ENCODE data around the gene SHKBP1. TPM values are rescaled to one million over a fixed set of nuclear protein-coding genes. Genes with fewer than 3 reads are reported as not detected.
"Not testable (repeated sequence)": the region's sequence is repeated elsewhere in the genome, so short reads cannot be mapped to it uniquely, and the experiment has no call there.

The SHKBP1 gene
- total RNA-seq, 1 donor from 2014 or later: 14.8 TPM

- H3K27me3 ChIP-seq (ENCODE audit: low read depth): no peaks in the 10 kb centered on the region
- H3K4me3 ChIP-seq: no peak overlapping the region
- no peaks in the 10 kb centered on the region for H3K9me3 ChIP-seq (replicated peaks)
- TF ChIP-seq CTCF (IDR thresholded peaks at IDR 0.05; ENCODE audit: borderline replicate concordance): no peak
- no peak overlapping the region for H3K27ac ChIP-seq (replicated peaks)
- intact Hi-C loops (cut with micrococcal nuclease): no loop called here
- no peak for DNase-seq
- H3K4me1 ChIP-seq: no peaks in the 10 kb centered on the region
- H3K36me3 ChIP-seq: peaks cover 38% of the 10 kb centered on the region
Measured at GRCh38 chr19:40588110-40588854, 11.6 kb downstream of the SHKBP1 start.

- DNase-seq: no peak
- Histone ChIP-seq H3K27me3 (ENCODE audit: low read depth) (no peaks in the 10 kb centered on the region), H3K4me1 (no peaks in the 10 kb centered on the region), H3K4me3 (no peak overlapping the region), H3K9me3 (replicated peaks) (no peaks in the 10 kb centered on the region), H3K36me3 (peaks cover 31% of the 10 kb centered on the region), H3K27ac (replicated peaks) (no peak overlapping the region)
- TF ChIP-seq CTCF (IDR thresholded peaks at IDR 0.05; ENCODE audit: borderline replicate concordance): no peak
- intact Hi-C loops (cut with micrococcal nuclease): no loop called here
Measured at GRCh38 chr19:40588926-40589569, 12.4 kb downstream of the SHKBP1 start.

- intact Hi-C loops (cut with micrococcal nuclease): no loop called here
- TF ChIP-seq CTCF (IDR thresholded peaks at IDR 0.05; ENCODE audit: borderline replicate concordance): no peak
- Histone ChIP-seq H3K27me3 (ENCODE audit: low read depth) (no peaks in the 10 kb centered on the region), H3K36me3 (peaks cover 26% of the 10 kb centered on the region), H3K27ac (replicated peaks) (no peak overlapping the region), H3K4me3 (no peak overlapping the region), H3K4me1 (no peaks in the 10 kb centered on the region), H3K9me3 (replicated peaks) (no peaks in the 10 kb centered on the region)
- DNase-seq: no peak
Measured at GRCh38 chr19:40589591-40590429, 13.1 kb downstream of the SHKBP1 start.

- no peak for DNase-seq
- no peaks in the 10 kb centered on the region for H3K9me3 ChIP-seq (replicated peaks)
- H3K4me3 ChIP-seq: no peak overlapping the region
- peaks cover 18% of the 10 kb centered on the region for H3K36me3 ChIP-seq
- no peaks in the 10 kb centered on the region for H3K4me1 ChIP-seq
- H3K27me3 ChIP-seq (ENCODE audit: low read depth): peaks cover 8% of the 10 kb centered on the region
- intact Hi-C loops (cut with micrococcal nuclease): no loop called here
- TF ChIP-seq CTCF (IDR thresholded peaks at IDR 0.05; ENCODE audit: borderline replicate concordance): no peak
- no peak overlapping the region for H3K27ac ChIP-seq (replicated peaks)
Measured at GRCh38 chr19:40590464-40591265, 14.0 kb downstream of the SHKBP1 start.

- intact Hi-C loops (cut with micrococcal nuclease); H3K36me3 ChIP-seq; H3K9me3 ChIP-seq (replicated peaks); H3K4me1 ChIP-seq; H3K4me3 ChIP-seq; DNase-seq; H3K27ac ChIP-seq (replicated peaks): not testable (repeated sequence)
- H3K27me3 ChIP-seq (ENCODE audit: low read depth): peaks cover 17% of the 10 kb centered on the region
Measured at GRCh38 chr19:40591724-40592123, 15.1 kb downstream of the SHKBP1 start.
